Spleen (tissue), 7 donors: Measurements from ENCODE around the gene HSPB8.

ENCODE experiments used
- CTCF ChIP-seq, 11 experiments: fragments of 200-600 bp in 7 of 11; fragments of 450-650 bp in 4 of 11; sonication (generic) in 4 of 11; IDR thresholded peaks in 8 of 11; conservative IDR thresholded peaks in 3 of 11; 1 replicate in 7 of 11; 2 replicates in 4 of 11; pipeline versions ENCODE4 v1.4.0 to v1.8.0; 2016 to 2021; ENCODE audit warnings: antibody characterized with exemption in 11 of 11, inconsistent platforms in 4 of 11, mild to moderate bottlenecking in 1 of 11
- POLR2A ChIP-seq, 3 donors: fragments of 450-650 bp; IDR thresholded peaks; one replicate each; pipeline ENCODE4 v1.5.1; 2017; ENCODE audit warnings: antibody characterized with exemption in 3 of 3, mild to moderate bottlenecking in 1 of 3
- POLR2AphosphoS5 ChIP-seq, 3 donors: sonication (generic); formaldehyde crosslinking; IDR thresholded peaks; one replicate each; pipeline ENCODE4 v1.5.1; 2017; ENCODE audit warnings: antibody characterized with exemption in 3 of 3
- donor health status: DM: no; HTN: no; CAD: no; lungs with moderate emphysema.
- donor health status: DM: no; HTN: no; CAD: no.
- donor health status: DM: no; HTN: no; CAD: no.

GRCh38 chr12:119145367-119145766, 33.4 kb upstream of the HSPB8 start:
- TF ChIP-seq POLR2A (IDR thresholded peaks at IDR 0.05) (no peak), CTCF (IDR thresholded peaks at IDR 0.05 in 8 of 11, conservative IDR thresholded peaks at IDR 0.05 in 3 of 11) (no peak), POLR2AphosphoS5 (IDR thresholded peaks at IDR 0.05) (no peak)
